Gastrocnemius medialis (tissue), 4 donors: ENCODE results near the gene USH2A.

Experiments
- CTCF ChIP-seq, 5 experiments: fragments of 450-650 bp in 3 of 5; fragments of 200-600 bp in 2 of 5; sonication (generic) in 2 of 5; IDR thresholded peaks in 4 of 5; conservative IDR thresholded peaks in 1 of 5; 1 replicate in 4 of 5; 2 replicates in 1 of 5; pipeline ENCODE4 v1.5.1; 2016 to 2019; ENCODE audit warnings: antibody characterized with exemption in 5 of 5, mild to moderate bottlenecking in 3 of 5, moderate library complexity in 3 of 5
- POLR2A ChIP-seq, 2 donors: fragments of 450-650 bp; IDR thresholded peaks; one replicate each; pipeline ENCODE4 v1.6.1; 2017; ENCODE audit warnings: antibody characterized with exemption in 2 of 2, mild to moderate bottlenecking in 2 of 2, moderate library complexity in 2 of 2

DNA sequence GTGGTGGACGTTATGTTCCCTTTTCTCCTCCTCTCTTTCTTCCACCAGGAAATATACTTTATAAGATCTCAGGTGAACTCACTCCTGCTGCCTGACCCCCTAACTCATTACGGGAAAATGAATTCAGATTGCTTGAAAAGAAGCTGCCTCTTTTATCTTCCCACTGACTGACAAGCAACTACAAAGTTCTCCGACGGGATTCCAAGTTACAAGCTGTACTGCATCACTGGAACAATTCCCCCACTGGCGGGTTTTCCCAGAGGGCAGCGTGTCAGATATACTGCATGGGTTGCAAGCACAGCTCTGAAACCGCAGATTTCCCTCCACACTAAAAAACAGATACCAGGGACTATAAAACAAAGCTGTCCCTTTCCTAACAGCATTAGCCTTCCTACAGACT, 465.6 kb downstream of the USH2A start:
- no peak for TF ChIP-seq CTCF (IDR thresholded peaks at IDR 0.05 in 4 of 5, conservative IDR thresholded peaks at IDR 0.05 in 1 of 5)
- no peak for TF ChIP-seq POLR2A (IDR thresholded peaks at IDR 0.05)
